Small intestine (tissue), 7 donors: Measurements from ENCODE around the gene KDM4E. TPM values are rescaled to one million over a fixed set of nuclear protein-coding genes. Genes with fewer than 3 reads are reported as not detected.
"Not testable (repeated sequence)": the region's sequence is repeated elsewhere in the genome, so short reads cannot be mapped to it uniquely, and the experiment has no call there.

Experiments used
- DNase-seq, 2 donors: peaks; one replicate each; pipeline versions ENCODE4 v3.0.0 to v3.0.0-alpha.2; 2013
- FAIRE-seq: peaks from 2 replicates; lab custom pipeline; 2012; peaks lifted over from hg19 to GRCh38; lab: Jason Lieb, UNC
- H3K27ac ChIP-seq, 3 donors: one replicate each; pipeline ENCODE4 v1.5.1; 2013; ENCODE audit warnings: low read length in 2 of 3, mild to moderate bottlenecking in 2 of 3, control low read depth in 1 of 3, inconsistent platforms in 1 of 3, low read depth in 1 of 3, moderate library complexity in 1 of 3
- H3K27me3 ChIP-seq, 3 donors: one replicate each; pipeline ENCODE4 v1.6.1; 2013; ENCODE audit warnings: low read length in 3 of 3, inconsistent platforms in 1 of 3; ENCODE audit not compliant: control insufficient read depth in 3 of 3, insufficient read depth in 3 of 3
- H3K36me3 ChIP-seq, 3 donors: one replicate each; pipeline ENCODE4 v1.6.1; 2013; ENCODE audit warnings: low read length in 3 of 3, inconsistent platforms in 1 of 3, low read depth in 1 of 3, mild to moderate bottlenecking in 1 of 3, moderate library complexity in 1 of 3; ENCODE audit not compliant: control insufficient read depth in 3 of 3, insufficient read depth in 2 of 3
- H3K4me1 ChIP-seq, 3 donors: one replicate each; pipeline ENCODE4 v1.6.1; 2013; ENCODE audit warnings: low read length in 2 of 3, inconsistent platforms in 1 of 3, low read depth in 1 of 3, mild to moderate bottlenecking in 1 of 3, moderate library complexity in 1 of 3; ENCODE audit not compliant: control insufficient read depth in 3 of 3, insufficient read depth in 2 of 3
- H3K4me3 ChIP-seq, 3 donors: one replicate each; pipeline ENCODE4 v1.5.1; 2013; ENCODE audit warnings: low read length in 3 of 3, control low read depth in 1 of 3, inconsistent platforms in 1 of 3, low read depth in 1 of 3, mild to moderate bottlenecking in 1 of 3, moderate library complexity in 1 of 3
- H3K9me3 ChIP-seq, 2 donors: one replicate each; pipeline ENCODE4 v1.6.1; 2013; ENCODE audit warnings: low read depth in 1 of 2, low read length in 1 of 2; ENCODE audit not compliant: control insufficient read depth in 2 of 2, insufficient read depth in 1 of 2
- WGBS, 3 donors: extraction: QIAGEN DNeasy Blood & Tissue Kit; methylation state at CpG; one replicate each; pipeline ENCODE4 v1.1.7; 2013; 5-methylcytosine and 5-hydroxymethylcytosine counted together
- polyA plus RNA-seq, 4 donors: library from polyadenylated mRNA; stranded (reverse) in 3 of 4; unstranded in 1 of 4; fragments of 200-250 nt in 3 of 4; fragments of 120-200 nt in 1 of 4; gene quantifications; one replicate each; pipeline versions ENCODE4 v1.2.1 to v1.2.3, GENCODE V29; 2013
- donor health status: healthy with polysubstance abuse.
- donor health status: control.
- donor health status: control.
- donor health status: Bipolar disorder and iron deficiency.
- donor health status: healthy.

Gene KDM4E
- polyA plus RNA-seq, 4 donors = 0.49 TPM; not detected in 3

- H3K4me1 ChIP-seq, H3K36me3 ChIP-seq, H3K27ac ChIP-seq, H3K27me3 ChIP-seq, FAIRE-seq, H3K9me3 ChIP-seq: not testable (repeated sequence)
- peak overlapping the region in 2 of 3 donors; percentile 26 to 41 for H3K4me3 ChIP-seq
- DNase-seq = peak in 1 of 2 donors; percentile 35
- WGBS, 3 donors = 22 to 31% (median 30%) methylated on average over 60 to 71 of the region's 71 CpGs
These were observed 12.4 kb downstream of the KDM4E start for GRCh38 chr11:95037356-95038035.

GRCh38 chr11:95042239-95042638 is 17.2 kb downstream of the KDM4E start:
- DNase-seq = no peak
- whole genome bisulfite sequencing, 3 donors = 91 to 100% (median 100%) methylated on average over 1 of the region's 1 CpG
- no peaks in the 10 kb centered on the region for H3K9me3 ChIP-seq
- no peaks in the 10 kb centered on the region for H3K36me3 ChIP-seq
- no peak for FAIRE-seq
- H3K4me3 ChIP-seq = no peak overlapping the region
- H3K27me3 ChIP-seq = no peaks in the 10 kb centered on the region
- peaks cover 0 to under 1% (median 0%) of the 10 kb centered on the region in 3 donors for H3K4me1 ChIP-seq
- H3K27ac ChIP-seq = no peak overlapping the region

GRCh38 chr11:95042906-95043305 is 17.8 kb downstream of the KDM4E start:
- FAIRE-seq (no peak), DNase-seq (no peak)
- no peak overlapping the region for H3K4me3 ChIP-seq
- no peaks in the 10 kb centered on the region for H3K27me3 ChIP-seq
- no peaks in the 10 kb centered on the region for H3K36me3 ChIP-seq
- H3K4me1 ChIP-seq = no peaks in the 10 kb centered on the region
- H3K9me3 ChIP-seq = no peaks in the 10 kb centered on the region
- H3K27ac ChIP-seq = no peak overlapping the region
- WGBS, 3 donors = 78 to 89% (median 86%) methylated on average over 3 of the region's 3 CpGs

- no peaks in the 10 kb centered on the region for H3K4me1 ChIP-seq
- H3K27me3 ChIP-seq = no peaks in the 10 kb centered on the region
- FAIRE-seq = no peak
- no peak overlapping the region for H3K27ac ChIP-seq
- no peak for DNase-seq
- 55 to 86% (median 76%) methylated on average over 4 of the region's 4 CpGs for WGBS, 3 donors
- H3K9me3 ChIP-seq = no peaks in the 10 kb centered on the region
- H3K4me3 ChIP-seq = no peak overlapping the region
- no peaks in the 10 kb centered on the region for H3K36me3 ChIP-seq
These were observed 19.0 kb downstream of the KDM4E start for GRCh38 chr11:95044010-95044409.

GRCh38 chr11:95045812-95046211 is 20.8 kb downstream of the KDM4E start:
- no peak for DNase-seq
- H3K27me3 ChIP-seq = peaks cover 0 to 3% (median 0%) of the 10 kb centered on the region in 3 donors
- no peak overlapping the region for H3K27ac ChIP-seq
- no peaks in the 10 kb centered on the region for H3K4me1 ChIP-seq
- no peak overlapping the region for H3K4me3 ChIP-seq
- peaks cover 0 to 8% of the 10 kb centered on the region in 2 donors for H3K9me3 ChIP-seq
- no peak for FAIRE-seq
- no peaks in the 10 kb centered on the region for H3K36me3 ChIP-seq

GRCh38 chr11:95049122-95049521 is 24.1 kb downstream of the KDM4E start, which contains the start of gene KDM4F:
Gene KDM4F, plus strand, starts transcription at chr11:95049422.
- H3K27me3 ChIP-seq, H3K36me3 ChIP-seq, DNase-seq, H3K27ac ChIP-seq, FAIRE-seq, H3K4me3 ChIP-seq, H3K4me1 ChIP-seq: not testable (repeated sequence)
- H3K9me3 ChIP-seq = peaks cover 0 to 19% of the 10 kb centered on the region in 2 donors
- 41 to 70% (median 47%) methylated on average over 3 of the region's 3 CpGs for WGBS, 3 donors

GRCh38 chr11:95050595-95051202 is 25.6 kb downstream of the KDM4E start:
- H3K27ac ChIP-seq = no peak overlapping the region
- no peak for DNase-seq
- H3K9me3 ChIP-seq = peaks cover 0 to 19% of the 10 kb centered on the region in 2 donors
- no peaks in the 10 kb centered on the region for H3K36me3 ChIP-seq
- H3K4me3 ChIP-seq = no peak overlapping the region
- H3K4me1 ChIP-seq = peaks cover 0 to 7% (median 2%) of the 10 kb centered on the region in 3 donors
- FAIRE-seq = no peak
- WGBS, 3 donors = 87 to 93% (median 90%) methylated on average over 21 to 22 of the region's 22 CpGs
- peaks cover 0 to 3% (median 0%) of the 10 kb centered on the region in 3 donors for H3K27me3 ChIP-seq

GRCh38 chr11:95054356-95054755 is 29.3 kb downstream of the KDM4E start:
- WGBS, 3 donors = 10 to 58% (median 31%) methylated on average over 2 of the region's 2 CpGs
- no peak overlapping the region for H3K27ac ChIP-seq
- H3K4me1 ChIP-seq = peaks cover 0 to 7% (median 2%) of the 10 kb centered on the region in 3 donors
- H3K27me3 ChIP-seq = peaks cover 0 to 3% (median 0%) of the 10 kb centered on the region in 3 donors
- DNase-seq (peak; percentile 64 to 77), FAIRE-seq (no peak)
- peaks cover 0 to 19% of the 10 kb centered on the region in 2 donors for H3K9me3 ChIP-seq
- H3K4me3 ChIP-seq = no peak overlapping the region
- H3K36me3 ChIP-seq = no peaks in the 10 kb centered on the region
